ENCODE measurements around the gene GRID2. TPM values are rescaled to one million over a fixed set of nuclear protein-coding genes. Genes with fewer than 3 reads are reported as not detected.

The GRID2 gene
- total and polyA plus RNA-seq, 4 donors = under 0.01 to 0.02 TPM; not detected in 2

- no peak for TF ChIP-seq HNF4G (IDR thresholded peaks at IDR 0.05)
- no peak for TF ChIP-seq GABPA (IDR thresholded peaks at IDR 0.05 in 1 of 2, conservative IDR thresholded peaks at IDR 0.05 in 1 of 2)
- TF ChIP-seq YY1 (IDR thresholded peaks at IDR 0.05) = no peak
- TF ChIP-seq JUND (IDR thresholded peaks at IDR 0.05) = no peak
These were observed 540.0 kb downstream of the GRID2 start (continued) for GRCh38 chr4:92843784-92844183.

DNA sequence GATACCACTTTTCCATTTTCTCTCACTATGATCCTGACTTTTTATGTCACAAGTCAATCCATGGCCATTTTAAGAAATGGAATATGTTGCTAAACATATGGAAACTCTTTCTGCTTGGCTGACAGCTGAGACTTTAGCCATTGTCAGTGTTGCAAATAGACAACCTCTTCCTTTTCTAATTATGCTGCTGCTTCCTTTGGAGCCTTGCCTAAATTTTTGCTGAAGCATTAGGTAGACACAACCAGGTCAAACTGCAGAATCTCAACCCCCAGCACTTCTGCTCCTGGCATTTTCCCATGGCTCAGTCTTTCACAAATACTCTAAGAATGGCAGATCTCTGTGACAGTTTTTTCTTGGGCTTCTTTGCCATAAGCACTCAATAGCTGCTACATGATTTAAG, 543.3 kb downstream of the GRID2 start:
- H3K4me1 ChIP-seq (ENCODE audit: control insufficient read depth in 4 of 4, insufficient read depth in 4 of 4, low read length in 3 of 4) = no peaks in the 10 kb centered on the region
- no peaks in the 10 kb centered on the region for H3K36me3 ChIP-seq (ENCODE audit: control insufficient read depth in 4 of 4, insufficient read depth in 3 of 4, low read depth in 1 of 4, low read length in 3 of 4)
- H3K4me3 ChIP-seq (ENCODE audit: low read depth in 1 of 3, low read length in 3 of 3) = no peak overlapping the region
- no peak overlapping the region for H3K27ac ChIP-seq (ENCODE audit: low read depth in 1 of 2, low read length in 2 of 2)
- no peaks in the 10 kb centered on the region for H3K27me3 ChIP-seq (ENCODE audit: control insufficient read depth in 4 of 4, insufficient read depth in 4 of 4, low read length in 3 of 4)
- no peak for DNase-seq (ENCODE audit: low spot score)
- no peak overlapping the region for H3K9ac ChIP-seq (ENCODE audit: low read depth in 1 of 2, low read length in 2 of 2)
- no peak for TF ChIP-seq CTCF (IDR thresholded peaks at IDR 0.05; ENCODE audit: low read depth, low read length, missing input control)
- no peak for TF ChIP-seq YY1 (IDR thresholded peaks at IDR 0.05)
- TF ChIP-seq, protein P1, sequence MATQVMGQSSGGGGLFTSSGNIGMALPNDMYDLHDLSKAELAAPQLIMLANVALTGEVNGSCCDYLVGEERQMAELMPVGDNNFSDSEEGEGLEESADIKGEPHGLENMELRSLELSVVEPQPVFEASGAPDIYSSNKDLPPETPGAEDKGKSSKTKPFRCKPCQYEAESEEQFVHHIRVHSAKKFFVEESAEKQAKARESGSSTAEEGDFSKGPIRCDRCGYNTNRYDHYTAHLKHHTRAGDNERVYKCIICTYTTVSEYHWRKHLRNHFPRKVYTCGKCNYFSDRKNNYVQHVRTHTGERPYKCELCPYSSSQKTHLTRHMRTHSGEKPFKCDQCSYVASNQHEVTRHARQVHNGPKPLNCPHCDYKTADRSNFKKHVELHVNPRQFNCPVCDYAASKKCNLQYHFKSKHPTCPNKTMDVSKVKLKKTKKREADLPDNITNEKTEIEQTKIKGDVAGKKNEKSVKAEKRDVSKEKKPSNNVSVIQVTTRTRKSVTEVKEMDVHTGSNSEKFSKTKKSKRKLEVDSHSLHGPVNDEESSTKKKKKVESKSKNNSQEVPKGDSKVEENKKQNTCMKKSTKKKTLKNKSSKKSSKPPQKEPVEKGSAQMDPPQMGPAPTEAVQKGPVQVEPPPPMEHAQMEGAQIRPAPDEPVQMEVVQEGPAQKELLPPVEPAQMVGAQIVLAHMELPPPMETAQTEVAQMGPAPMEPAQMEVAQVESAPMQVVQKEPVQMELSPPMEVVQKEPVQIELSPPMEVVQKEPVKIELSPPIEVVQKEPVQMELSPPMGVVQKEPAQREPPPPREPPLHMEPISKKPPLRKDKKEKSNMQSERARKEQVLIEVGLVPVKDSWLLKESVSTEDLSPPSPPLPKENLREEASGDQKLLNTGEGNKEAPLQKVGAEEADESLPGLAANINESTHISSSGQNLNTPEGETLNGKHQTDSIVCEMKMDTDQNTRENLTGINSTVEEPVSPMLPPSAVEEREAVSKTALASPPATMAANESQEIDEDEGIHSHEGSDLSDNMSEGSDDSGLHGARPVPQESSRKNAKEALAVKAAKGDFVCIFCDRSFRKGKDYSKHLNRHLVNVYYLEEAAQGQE (IDR thresholded peaks at IDR 0.05) = no peak
- no peak for TF ChIP-seq HNF4G (IDR thresholded peaks at IDR 0.05)
- no peak for TF ChIP-seq GABPA (IDR thresholded peaks at IDR 0.05 in 1 of 2, conservative IDR thresholded peaks at IDR 0.05 in 1 of 2)
- no peak for TF ChIP-seq FOXA2 (IDR thresholded peaks at IDR 0.05)
- no peak for TF ChIP-seq ZBTB33 (IDR thresholded peaks at IDR 0.05)
- no peak for TF ChIP-seq HNF4A (conservative IDR thresholded peaks at IDR 0.05)
- no peak for TF ChIP-seq ATF3 (IDR thresholded peaks at IDR 0.05)
- TF ChIP-seq NR2F2 (IDR thresholded peaks at IDR 0.05) = no peak
- TF ChIP-seq RAD21 (IDR thresholded peaks at IDR 0.05) = no peak
- no peak for TF ChIP-seq JUND (IDR thresholded peaks at IDR 0.05)
- no peak for TF ChIP-seq RXRA (IDR thresholded peaks at IDR 0.05)
- no peak for TF ChIP-seq SP1 (IDR thresholded peaks at IDR 0.05)
- no peak for TF ChIP-seq FOXA1 (IDR thresholded peaks at IDR 0.05)
- TF ChIP-seq, protein P2, sequence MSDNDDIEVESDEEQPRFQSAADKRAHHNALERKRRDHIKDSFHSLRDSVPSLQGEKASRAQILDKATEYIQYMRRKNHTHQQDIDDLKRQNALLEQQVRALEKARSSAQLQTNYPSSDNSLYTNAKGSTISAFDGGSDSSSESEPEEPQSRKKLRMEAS (IDR thresholded peaks at IDR 0.05) = no peak
- TF ChIP-seq TAF1 (conservative IDR thresholded peaks at IDR 0.05) = no peak
- no peak for TF ChIP-seq EGR1 (IDR thresholded peaks at IDR 0.05; ENCODE audit: low read depth in 2 of 2)
- H3K9me3 ChIP-seq (ENCODE audit: control insufficient read depth in 4 of 4, low read length in 3 of 4) = no peaks in the 10 kb centered on the region

Measured in liver (tissue), 9 donors.